ENCODE data around the gene PLXNA3. TPM values are rescaled to one million over a fixed set of nuclear protein-coding genes. Genes with fewer than 3 reads are reported as not detected.

PLXNA3 gene
- total and polyA plus RNA-seq, 10 of the 15 experiments (the other 5 are each of a cell fraction or from before 2014, with no cell fraction given), result 0.26 to 26.8 (median 3.4) TPM

DNA sequence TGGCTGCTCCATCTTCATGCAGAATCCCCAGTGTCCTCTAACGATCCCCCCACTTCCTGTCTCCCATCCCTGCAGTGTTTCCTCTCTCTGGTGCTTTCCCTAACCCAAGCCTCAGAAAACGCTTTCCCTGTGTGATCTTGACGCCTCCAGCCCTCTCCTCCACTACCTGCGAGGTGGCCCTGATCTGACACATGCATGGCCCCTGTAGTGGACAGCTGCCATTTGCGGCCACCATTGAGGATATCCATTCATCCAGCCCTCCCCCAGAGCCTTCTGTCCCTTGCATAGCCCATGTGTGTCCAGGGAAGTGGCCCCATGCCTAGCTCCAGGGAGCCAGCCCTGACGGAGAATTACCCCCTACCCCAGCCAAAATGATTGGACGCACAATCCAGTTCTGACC, 25.2 kb downstream of the PLXNA3 start:
- Histone ChIP-seq H3K79me2 (ENCODE audit: control insufficient read depth, insufficient read depth, low read length) (peaks cover 16% of the 10 kb centered on the region), H3K36me3 (ENCODE audit: control insufficient read depth in 2 of 2, insufficient read depth in 2 of 2, low read length in 1 of 2) (peaks cover 0 to 2% of the 10 kb centered on the region in 2 experiments; a peak in 2 of 4 replicates), H3K9me3 (replicated peaks; ENCODE audit: control insufficient read depth, insufficient read depth, low read length) (no peaks in the 10 kb centered on the region; the same call in 2 of the 3 replicates), H3K9ac (ENCODE audit: control insufficient read depth, insufficient read depth, low read length) (no peak overlapping the region), H3K27ac (ENCODE audit: control insufficient read depth, insufficient read depth) (no peak overlapping the region), H3K4me3 (no peak overlapping the region), H4K20me1 (ENCODE audit: control insufficient read depth, insufficient read depth) (no peaks in the 10 kb centered on the region), H3K27me3 (replicated peaks in 1 of 2; ENCODE audit: control insufficient read depth in 2 of 2, insufficient read depth in 2 of 2, low read length in 1 of 2) (no peaks in the 10 kb centered on the region), H2AFZ (ENCODE audit: control insufficient read depth, low read depth, low read length) (no peak overlapping the region), H3K4me1 (ENCODE audit: control insufficient read depth, insufficient read depth, low read length) (peaks cover 8% of the 10 kb centered on the region; the same call in 1 of the 2 replicates), H3K4me2 (ENCODE audit: control insufficient read depth, insufficient read depth) (no peak overlapping the region)
- ATAC-seq (no peak), DNase-seq (ENCODE audit: low read depth, low spot score) (no peak), FAIRE-seq (no peak)
- no TSS peak for BruUV-seq (replicated peaks)
- intact Hi-C loops (cut with micrococcal nuclease; ENCODE audit: unreplicated experiment), result no loop called here
- ChIA-PET RAD21 (ENCODE audit: unreplicated experiment) (interaction anchor here (1.2 kb wide), 1 partner anchor 32 kb away, joined by 4 read pairs; no protein-coding TSS in a partner anchor), SMC1A (ENCODE audit: uncharacterized antibody, unreplicated experiment) (no interaction called here), POLR2A (interaction anchor here (1.6 kb wide), 1 partner anchor 71 kb away, joined by 4 read pairs; no protein-coding TSS in a partner anchor), CTCF (no interaction called here)
- in situ Hi-C loops (cut with MboI), result no loop called here
- 49% methylated on average over 7 of the region's 7 CpGs for WGBS (ENCODE audit: insufficient coverage, insufficient replicate concordance, low lambda C conversion rate, missing lambda C conversion rate)
- TF ChIP-seq POLR2AphosphoS2 (IDR thresholded peaks at IDR 0.05; ENCODE audit: low read depth, low read length) (peak; percentile 45; the same call in 1 of the 2 replicates), IKZF1 (conservative IDR thresholded peaks at IDR 0.05) (no peak)

DNA sequence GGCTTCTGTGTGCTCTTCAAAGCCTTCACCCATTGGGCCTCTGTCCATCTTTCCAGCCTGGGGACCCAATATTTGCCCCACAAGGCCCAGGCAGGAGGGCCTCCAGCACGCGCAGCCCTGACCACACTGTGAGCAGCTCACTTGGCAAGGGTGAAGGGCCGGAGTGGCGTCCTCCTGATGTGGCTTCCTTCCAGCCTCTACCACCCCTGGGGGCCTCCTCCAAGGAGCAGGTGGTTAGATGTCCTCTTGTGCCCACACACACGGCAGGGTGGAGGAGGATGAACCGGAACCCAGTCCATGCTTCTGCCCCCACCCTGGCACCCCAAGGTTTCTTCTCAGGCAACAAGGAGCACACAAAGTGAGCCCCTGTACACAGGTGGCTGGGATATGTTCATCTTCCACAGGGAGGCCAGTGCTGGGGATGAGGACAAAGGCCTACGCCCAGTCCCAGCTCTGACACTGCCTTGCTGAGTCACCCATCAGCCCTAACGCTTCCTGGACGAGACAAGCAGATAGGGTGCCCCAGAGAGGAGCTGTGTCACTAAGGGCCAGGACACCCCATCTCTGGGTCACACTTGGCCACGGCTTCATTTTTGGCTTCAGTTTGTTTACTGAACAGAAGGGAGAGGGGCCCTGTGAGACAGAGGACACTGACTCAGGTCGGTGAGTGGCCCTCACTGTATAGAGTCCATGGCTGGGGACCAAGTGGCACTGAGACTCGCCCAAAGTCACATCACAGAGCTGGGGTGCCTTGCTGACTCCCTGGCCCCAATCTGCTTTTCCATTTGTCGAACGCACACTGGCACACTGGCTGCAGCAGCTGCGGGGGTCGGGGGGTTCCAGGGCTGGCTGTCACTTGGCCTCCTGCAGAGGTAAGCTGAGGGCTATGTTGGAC, 26.4 kb downstream of the PLXNA3 start:
- Histone ChIP-seq H2AFZ (ENCODE audit: control insufficient read depth, low read depth, low read length) (no peak overlapping the region), H3K27me3 (replicated peaks in 1 of 2; ENCODE audit: control insufficient read depth in 2 of 2, insufficient read depth in 2 of 2, low read length in 1 of 2) (no peaks in the 10 kb centered on the region), H3K4me3 (no peak overlapping the region), H3K9me3 (replicated peaks; ENCODE audit: control insufficient read depth, insufficient read depth, low read length) (no peaks in the 10 kb centered on the region; the same call in 2 of the 3 replicates), H4K20me1 (ENCODE audit: control insufficient read depth, insufficient read depth) (no peaks in the 10 kb centered on the region), H3K27ac (ENCODE audit: control insufficient read depth, insufficient read depth) (no peak overlapping the region), H3K9ac (ENCODE audit: control insufficient read depth, insufficient read depth, low read length) (no peak overlapping the region), H3K79me2 (ENCODE audit: control insufficient read depth, insufficient read depth, low read length) (peaks cover 18% of the 10 kb centered on the region), H3K4me1 (ENCODE audit: control insufficient read depth, insufficient read depth, low read length) (peaks cover 8% of the 10 kb centered on the region; the same call in 1 of the 2 replicates), H3K36me3 (ENCODE audit: control insufficient read depth in 2 of 2, insufficient read depth in 2 of 2, low read length in 1 of 2) (peaks cover 0 to 2% of the 10 kb centered on the region in 2 experiments; a peak in 2 of 4 replicates), H3K4me2 (ENCODE audit: control insufficient read depth, insufficient read depth) (no peak overlapping the region)
- intact Hi-C loops (cut with micrococcal nuclease; ENCODE audit: unreplicated experiment) (no loop called here), in situ Hi-C loops (cut with MboI) (no loop called here)
- FAIRE-seq (no peak), ATAC-seq (no peak), DNase-seq (ENCODE audit: low read depth, low spot score) (no peak)
- POLR2A ChIA-PET, result interaction anchor here (1.6 kb wide), 1 partner anchor 72 kb away, joined by 4 read pairs; no protein-coding TSS in a partner anchor
- SMC1A ChIA-PET (ENCODE audit: uncharacterized antibody, unreplicated experiment), result no interaction called here
- WGBS (ENCODE audit: insufficient coverage, insufficient replicate concordance, low lambda C conversion rate, missing lambda C conversion rate), result 60% methylated on average over 16 of the region's 16 CpGs
- CTCF ChIA-PET, result interaction anchor here (1.0 to 2.1 kb wide), 2 partner anchors 43 to 85 kb away, joined by 5 to 6 read pairs; no protein-coding TSS in a partner anchor
- BruUV-seq (replicated peaks), result no TSS peak
- RAD21 ChIA-PET (ENCODE audit: unreplicated experiment), result interaction anchor here (1.2 kb wide), 1 partner anchor 31 kb away, joined by 4 read pairs; no protein-coding TSS in a partner anchor
- TF ChIP-seq, protein P1, sequence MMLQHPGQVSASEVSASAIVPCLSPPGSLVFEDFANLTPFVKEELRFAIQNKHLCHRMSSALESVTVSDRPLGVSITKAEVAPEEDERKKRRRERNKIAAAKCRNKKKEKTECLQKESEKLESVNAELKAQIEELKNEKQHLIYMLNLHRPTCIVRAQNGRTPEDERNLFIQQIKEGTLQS (IDR thresholded peaks at IDR 0.05; ENCODE audit: borderline replicate concordance, extremely low read depth, low read depth, low read length), result no peak
- TF ChIP-seq SMAD1 (IDR thresholded peaks at IDR 0.05; ENCODE audit: low read depth, partially characterized antibody) (no peak), PML (IDR thresholded peaks at IDR 0.05; ENCODE audit: low read length) (no peak), SREBF1 (IDR thresholded peaks at IDR 0.05; ENCODE audit: low read length) (no peak), SUPT20H (IDR thresholded peaks at IDR 0.05; ENCODE audit: borderline replicate concordance, control insufficient read depth, low read depth, low read length) (no peak)
